ENCODE data around the gene GALNT5. TPM values are rescaled to one million over a fixed set of nuclear protein-coding genes. Genes with fewer than 3 reads are reported as not detected.

Gene GALNT5
- total RNA-seq, 4 donors from 2014 or later = 0.13 to 0.83 (median 0.17) TPM; not detected in 1

DNA sequence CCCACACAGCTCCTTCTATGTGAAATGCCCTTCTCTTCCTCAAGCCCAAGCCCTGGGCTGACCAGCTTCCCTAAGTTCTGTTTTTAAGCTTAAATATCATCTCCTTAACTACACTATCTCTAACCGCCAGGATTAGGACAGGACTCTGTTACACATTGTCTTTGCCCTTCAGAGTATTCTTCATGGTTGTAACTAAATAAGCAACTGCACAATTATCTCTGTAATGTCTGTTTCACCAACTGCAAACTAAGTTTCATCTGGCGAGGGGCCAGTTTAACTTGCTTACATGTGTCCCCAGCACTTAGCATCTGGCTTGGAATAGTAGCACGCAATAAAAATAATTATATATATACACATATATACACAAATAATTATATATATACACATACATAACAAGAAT is 69.2 kb downstream of the GALNT5 start:
- Histone ChIP-seq H3K27ac (replicated peaks in 1 of 4) (no peak overlapping the region), H3K9me3 (no peaks in the 10 kb centered on the region), H3K4me3 (no peak overlapping the region), H3K27me3 (no peaks in the 10 kb centered on the region), H3K36me3 (no peaks in the 10 kb centered on the region), H3K4me1 (peaks cover 4 to 9% (median 7%) of the 10 kb centered on the region in 4 donors)
- no peak for DNase-seq (ENCODE audit: extremely low spot score)
- 89% methylated on average over 3 of the region's 3 CpGs for WGBS
- intact Hi-C loops (cut with DNase I) = loop anchor here (10.0 kb wide), 1 partner anchor 688 kb away; no protein-coding TSS in a partner anchor
- TF ChIP-seq, protein P1, sequence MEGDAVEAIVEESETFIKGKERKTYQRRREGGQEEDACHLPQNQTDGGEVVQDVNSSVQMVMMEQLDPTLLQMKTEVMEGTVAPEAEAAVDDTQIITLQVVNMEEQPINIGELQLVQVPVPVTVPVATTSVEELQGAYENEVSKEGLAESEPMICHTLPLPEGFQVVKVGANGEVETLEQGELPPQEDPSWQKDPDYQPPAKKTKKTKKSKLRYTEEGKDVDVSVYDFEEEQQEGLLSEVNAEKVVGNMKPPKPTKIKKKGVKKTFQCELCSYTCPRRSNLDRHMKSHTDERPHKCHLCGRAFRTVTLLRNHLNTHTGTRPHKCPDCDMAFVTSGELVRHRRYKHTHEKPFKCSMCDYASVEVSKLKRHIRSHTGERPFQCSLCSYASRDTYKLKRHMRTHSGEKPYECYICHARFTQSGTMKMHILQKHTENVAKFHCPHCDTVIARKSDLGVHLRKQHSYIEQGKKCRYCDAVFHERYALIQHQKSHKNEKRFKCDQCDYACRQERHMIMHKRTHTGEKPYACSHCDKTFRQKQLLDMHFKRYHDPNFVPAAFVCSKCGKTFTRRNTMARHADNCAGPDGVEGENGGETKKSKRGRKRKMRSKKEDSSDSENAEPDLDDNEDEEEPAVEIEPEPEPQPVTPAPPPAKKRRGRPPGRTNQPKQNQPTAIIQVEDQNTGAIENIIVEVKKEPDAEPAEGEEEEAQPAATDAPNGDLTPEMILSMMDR (IDR thresholded peaks at IDR 0.05) = no peak
- TF ChIP-seq POLR2A (IDR thresholded peaks at IDR 0.05; ENCODE audit: low read depth) (no peak), POLR2AphosphoS5 (IDR thresholded peaks at IDR 0.05) (no peak), EP300 (IDR thresholded peaks at IDR 0.05) (no peak)

DNA sequence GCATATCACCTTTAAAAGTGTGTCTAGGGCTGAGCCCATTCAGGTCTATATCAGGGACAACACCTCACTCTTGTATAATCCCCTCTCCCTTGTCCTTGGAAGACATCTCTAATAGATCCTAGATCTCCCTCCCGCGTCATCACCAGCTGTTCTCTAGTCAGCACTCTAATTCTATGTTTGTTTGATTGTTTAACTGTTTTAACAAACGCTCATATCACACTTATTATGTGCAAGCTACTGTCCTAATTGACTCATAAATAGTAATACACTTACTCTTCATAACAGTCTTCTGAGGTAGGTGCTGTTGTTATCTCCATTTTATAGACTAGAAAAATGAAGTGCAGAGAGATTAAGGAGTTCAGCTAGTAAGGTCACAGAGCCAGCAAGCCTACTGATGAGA is 69.7 kb downstream of the GALNT5 start:
- Histone ChIP-seq H3K27me3 (no peaks in the 10 kb centered on the region), H3K36me3 (no peaks in the 10 kb centered on the region), H3K9me3 (no peaks in the 10 kb centered on the region), H3K4me3 (no peak overlapping the region), H3K4me1 (peaks cover 4 to 9% (median 7%) of the 10 kb centered on the region in 4 donors), H3K27ac (replicated peaks in 1 of 4) (no peak overlapping the region)
- no peak for DNase-seq (ENCODE audit: extremely low spot score)
- TF ChIP-seq POLR2A (IDR thresholded peaks at IDR 0.05; ENCODE audit: low read depth) (no peak), EP300 (IDR thresholded peaks at IDR 0.05) (no peak), POLR2AphosphoS5 (IDR thresholded peaks at IDR 0.05) (no peak)
- TF ChIP-seq, protein P1 (IDR thresholded peaks at IDR 0.05) = no peak
- intact Hi-C loops (cut with DNase I) = loop anchor here (10.0 kb wide), 1 partner anchor 688 kb away; no protein-coding TSS in a partner anchor
- WGBS = 76% methylated on average over 3 of the region's 3 CpGs

DNA sequence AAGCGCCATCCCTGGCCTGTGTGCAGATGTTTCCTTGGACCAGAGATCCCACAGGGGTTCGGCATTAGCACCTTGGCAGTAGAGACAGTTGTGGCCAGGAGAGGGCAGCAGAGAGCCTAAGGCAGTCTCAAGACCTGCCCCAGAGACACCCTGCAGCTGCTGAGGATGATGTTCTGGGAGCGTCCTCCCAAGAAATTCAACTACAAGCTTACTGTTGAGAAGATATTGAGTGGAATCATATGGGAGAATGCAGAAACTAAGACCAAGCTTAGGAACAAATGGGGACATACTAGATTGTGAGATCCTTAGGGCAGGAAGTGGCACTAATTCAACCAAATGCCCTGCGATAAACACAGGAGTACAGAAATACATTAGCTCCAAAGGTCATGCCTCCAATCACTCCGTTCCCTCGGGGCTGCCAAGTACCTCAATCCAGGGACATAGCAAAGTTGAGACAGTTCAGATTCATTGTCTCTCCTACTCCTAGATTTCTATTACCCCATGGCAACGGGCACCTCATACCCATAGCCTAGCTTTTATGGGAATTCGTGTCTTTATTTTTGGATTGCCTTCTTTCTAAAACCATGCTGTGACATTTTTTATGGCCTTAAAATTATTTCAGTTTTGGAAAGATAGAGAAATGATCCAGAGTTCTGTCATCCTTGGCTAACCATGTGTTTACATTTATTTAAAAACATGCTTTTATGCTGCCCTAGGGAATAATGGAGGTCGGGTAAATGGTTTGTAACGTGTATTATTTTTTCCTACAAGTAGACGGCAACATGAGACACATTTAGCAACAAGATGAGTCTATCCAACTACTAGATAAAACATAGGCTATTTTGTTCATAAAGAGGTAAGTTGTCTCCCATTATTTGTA is 70.4 kb downstream of the GALNT5 start:
- intact Hi-C loops (cut with DNase I) = loop anchor here (10.0 kb wide), 1 partner anchor 687 kb away; no protein-coding TSS in a partner anchor
- Histone ChIP-seq H3K36me3 (no peaks in the 10 kb centered on the region), H3K27ac (replicated peaks in 1 of 4) (no peak overlapping the region), H3K27me3 (no peaks in the 10 kb centered on the region), H3K9me3 (no peaks in the 10 kb centered on the region), H3K4me3 (no peak overlapping the region), H3K4me1 (peaks cover 4 to 9% (median 7%) of the 10 kb centered on the region in 4 donors)
- DNase-seq (ENCODE audit: extremely low spot score) = no peak
- TF ChIP-seq POLR2AphosphoS5 (IDR thresholded peaks at IDR 0.05) (peak in 1 of 2 donors; percentile 28), EP300 (IDR thresholded peaks at IDR 0.05) (no peak)
- TF ChIP-seq, protein P1 (IDR thresholded peaks at IDR 0.05) = peak; percentile 71 to 97 (median 88)
- 42% methylated on average over 11 of the region's 11 CpGs for WGBS

DNA sequence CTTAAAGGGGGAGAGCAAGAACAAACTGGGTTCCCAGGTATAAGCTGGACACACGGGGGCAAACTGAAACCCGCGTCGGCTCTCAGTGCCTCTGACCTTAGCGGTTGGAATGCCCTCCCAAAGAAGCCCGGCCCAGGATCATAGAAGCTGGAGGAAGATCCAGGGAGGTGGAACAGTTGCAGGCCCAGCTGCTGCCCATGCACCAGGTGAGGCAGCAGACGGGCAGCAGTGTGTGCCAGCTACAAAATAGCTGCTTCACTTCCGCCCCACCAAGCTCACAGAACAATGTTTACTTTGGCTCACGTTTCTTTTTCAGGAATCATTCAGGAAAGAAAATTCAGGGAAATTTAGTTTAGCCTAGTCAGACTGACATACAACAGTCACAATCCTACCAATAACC is 72.0 kb downstream of the GALNT5 start:
- Histone ChIP-seq H3K4me1 (peaks cover 4 to 9% (median 7%) of the 10 kb centered on the region in 4 donors), H3K9me3 (no peaks in the 10 kb centered on the region), H3K27me3 (no peaks in the 10 kb centered on the region), H3K27ac (replicated peaks in 1 of 4) (no peak overlapping the region), H3K4me3 (no peak overlapping the region), H3K36me3 (no peaks in the 10 kb centered on the region)
- WGBS = 91% methylated on average over 9 of the region's 9 CpGs
- no peak for TF ChIP-seq POLR2A (IDR thresholded peaks at IDR 0.05; ENCODE audit: low read depth)
- TF ChIP-seq EP300 (IDR thresholded peaks at IDR 0.05) = no peak
- TF ChIP-seq, protein P1 (IDR thresholded peaks at IDR 0.05) = no peak
- TF ChIP-seq POLR2AphosphoS5 (IDR thresholded peaks at IDR 0.05) = no peak
- intact Hi-C loops (cut with DNase I) = loop anchor here (10.0 kb wide), 1 partner anchor 685 kb away; no protein-coding TSS in a partner anchor
- DNase-seq (ENCODE audit: extremely low spot score) = no peak

Measured in esophagus muscularis mucosa (tissue), 4 donors.